ENCODE data around the gene IRF2BPL. TPM values are rescaled to one million over a fixed set of nuclear protein-coding genes. Genes with fewer than 3 reads are reported as not detected.

Gene IRF2BPL
- total RNA-seq, 1 experiment from 2014 or later: 8.7 TPM

GRCh38 chr14:77053046-77053841 is 24.7 kb upstream of the IRF2BPL start:
- peak; percentile 62 for DNase-seq (ENCODE audit: low spot score)

GRCh38 chr14:77052281-77053044 is 24.0 kb upstream of the IRF2BPL start:
- no peak for DNase-seq (ENCODE audit: low spot score)

GRCh38 chr14:77051116-77051515 is 22.6 kb upstream of the IRF2BPL start:
- DNase-seq (ENCODE audit: low spot score): no peak

DNA sequence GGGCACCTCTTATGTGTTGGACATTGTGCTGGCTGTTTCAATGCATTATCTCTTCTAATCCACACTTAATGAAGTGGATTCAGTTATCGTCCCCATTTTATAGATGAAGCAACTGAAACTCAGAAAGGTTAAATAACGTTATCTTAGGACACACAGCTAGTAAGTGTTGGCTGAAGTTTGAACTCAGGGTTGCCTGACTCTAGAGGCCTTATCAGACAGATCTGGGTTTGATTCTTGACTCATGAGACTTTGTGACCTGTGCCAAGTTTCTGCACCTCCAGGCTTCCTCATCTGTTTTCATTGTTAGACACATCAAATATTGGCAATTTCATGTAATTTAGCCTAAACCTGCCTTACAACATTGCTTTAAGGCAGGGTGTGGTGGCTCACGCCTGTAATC is 18.2 kb upstream of the IRF2BPL start:
- no peak for DNase-seq (ENCODE audit: low spot score)

- DNase-seq (ENCODE audit: low spot score): no peak
Measured at GRCh38 chr14:77045238-77046162, 17.0 kb upstream of the IRF2BPL start.

GRCh38 chr14:77044783-77045237 is 16.3 kb upstream of the IRF2BPL start:
- DNase-seq (ENCODE audit: low spot score): no peak

GRCh38 chr14:77043984-77044485 is 15.5 kb upstream of the IRF2BPL start:
- no peak for DNase-seq (ENCODE audit: low spot score)

GRCh38 chr14:77043177-77043983 is 14.9 kb upstream of the IRF2BPL start:
- peak; percentile 47 for DNase-seq (ENCODE audit: low spot score)

- DNase-seq (ENCODE audit: low spot score): peak; percentile 71
Measured at GRCh38 chr14:77041881-77042545, 13.5 kb upstream of the IRF2BPL start.

- peak; percentile 75 for DNase-seq (ENCODE audit: low spot score)
Measured at GRCh38 chr14:77040741-77041653, 12.5 kb upstream of the IRF2BPL start.

DNA sequence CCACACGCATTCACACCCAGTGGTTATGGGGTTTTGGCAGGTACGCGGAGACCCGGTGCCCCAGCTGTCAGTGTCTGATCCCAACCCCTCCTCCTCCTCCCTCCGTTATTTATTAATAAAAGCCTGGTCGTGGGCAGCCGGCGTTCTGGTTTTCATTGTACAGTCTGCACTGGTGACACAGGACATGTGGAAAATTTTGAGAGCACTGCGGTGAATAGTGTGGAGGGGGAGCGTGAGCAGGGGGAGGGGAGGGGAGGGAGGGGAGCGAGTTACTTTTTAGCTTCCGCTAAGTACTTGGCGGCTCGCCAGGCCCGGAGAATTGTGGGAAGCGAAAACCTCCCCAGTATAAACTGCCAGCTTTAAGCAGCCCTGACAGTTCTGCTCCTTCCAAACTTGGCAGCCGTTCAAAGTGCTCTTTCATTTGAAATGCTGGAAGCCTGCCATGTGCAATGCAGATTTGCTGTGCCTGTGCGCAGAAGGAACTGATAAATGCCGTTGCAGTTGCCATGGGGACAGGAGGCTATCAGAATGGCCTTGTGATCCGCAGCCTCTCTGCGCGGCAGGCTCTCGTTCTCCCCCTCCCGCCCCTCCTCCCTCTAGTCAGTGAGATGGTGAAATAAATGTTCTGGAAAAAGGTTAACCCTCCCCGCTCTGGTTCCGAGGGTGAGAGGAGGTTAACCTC is 11.7 kb upstream of the IRF2BPL start:
- DNase-seq (ENCODE audit: low spot score): peak; percentile 99

- peak; percentile 44 for DNase-seq (ENCODE audit: low spot score)
Measured at GRCh38 chr14:77039285-77040058, 11.0 kb upstream of the IRF2BPL start.

- peak; percentile 41 for DNase-seq (ENCODE audit: low spot score)
Measured at GRCh38 chr14:77037938-77038568, 9.5 kb upstream of the IRF2BPL start.

GRCh38 chr14:77037215-77037937 is 8.9 kb upstream of the IRF2BPL start:
- DNase-seq (ENCODE audit: low spot score): no peak

DNA sequence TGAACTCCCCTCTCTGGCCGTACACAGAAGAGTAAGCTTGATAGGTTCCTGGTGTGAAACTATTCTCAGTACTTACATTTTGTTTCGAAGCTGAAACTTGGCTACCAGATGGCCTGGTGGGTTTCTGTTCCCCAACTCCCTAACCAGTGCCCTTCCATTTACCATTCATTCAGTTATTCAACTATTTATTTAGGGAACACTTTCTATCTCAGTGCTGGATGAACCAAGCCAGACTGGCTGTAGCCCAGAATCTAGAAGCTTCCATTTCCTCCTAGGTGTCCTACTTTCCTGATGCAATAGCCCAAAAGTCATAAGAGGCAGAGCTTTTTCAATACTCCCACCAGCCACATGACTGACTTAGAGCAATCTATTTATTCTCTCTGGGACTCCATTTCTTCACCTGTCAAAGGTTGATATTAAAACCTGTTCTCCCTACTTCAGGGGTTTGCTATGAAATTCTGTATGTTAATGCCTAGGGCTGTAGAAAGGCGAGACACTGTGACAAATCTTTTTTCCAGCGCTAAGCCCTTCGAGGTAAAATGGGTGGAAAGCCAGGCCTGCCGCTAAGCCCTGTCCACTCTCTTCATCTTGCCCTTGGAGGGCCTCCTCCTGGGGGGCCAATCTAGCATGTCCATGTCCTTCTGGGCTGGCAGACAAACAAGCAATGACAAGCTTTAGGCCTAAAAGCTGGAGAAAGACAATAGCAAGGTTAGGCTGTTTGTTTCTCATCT is 8.1 kb upstream of the IRF2BPL start:
- DNase-seq (ENCODE audit: low spot score): no peak

GRCh38 chr14:77035267-77035666 is 6.8 kb upstream of the IRF2BPL start:
- DNase-seq (ENCODE audit: low spot score): no peak

Measured in H4 (cell line).